Fibroblast of the aortic adventitia (primary cell): ENCODE data around the gene CA10. TPM values are rescaled to one million over a fixed set of nuclear protein-coding genes. Genes with fewer than 3 reads are reported as not detected.

Experiments used
- DNase-seq: peaks from one replicate; pipeline ENCODE4 v3.0.0-alpha.2; 2010; ENCODE audit warnings: low read depth
- H3K4me3 ChIP-seq: 2 replicates; pipeline ENCODE4 v1.5.1; 2011; ENCODE audit warnings: low read depth, mild to moderate bottlenecking, control low read depth, low read length, moderate library complexity
- total RNA-seq: library from RNA; depleted of rRNA; stranded (reverse); fragments of >200 nt; gene quantifications from 2 replicates; pipeline ENCODE4 v1.2.3, GENCODE V29; 2012; ENCODE audit warnings: low replicate concordance
- TF ChIP-seq, protein P1 (sequence below): IDR thresholded peaks from 2 replicates; pipeline ENCODE4 v1.5.1; 2011; ENCODE audit warnings: mild to moderate bottlenecking, low read length, control low read depth, inconsistent platforms; ENCODE audit not compliant: insufficient read depth

Gene CA10
- total RNA-seq, 1 donor = not detected

DNA sequence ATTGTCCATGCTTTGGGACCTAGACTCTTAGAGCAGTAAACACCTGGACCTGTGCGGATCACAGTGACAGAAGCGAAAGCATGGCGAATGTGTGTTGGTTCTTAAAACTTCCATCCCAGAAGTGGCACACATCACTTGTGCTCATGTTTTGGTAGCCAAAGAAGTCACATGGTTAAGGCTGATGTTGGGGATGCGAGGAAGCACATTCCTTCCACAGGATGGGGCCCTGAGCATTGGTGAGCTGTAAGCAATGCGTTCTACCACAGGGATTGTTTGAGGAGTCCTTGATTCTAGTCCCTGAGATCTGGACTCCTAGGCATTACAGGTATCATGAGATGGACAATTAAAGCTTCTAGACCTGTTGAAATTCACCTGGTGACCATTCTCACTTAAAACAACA is 522.2 kb downstream of the CA10 start:
- no peak for DNase-seq
- no peak overlapping the region for H3K4me3 ChIP-seq
- TF ChIP-seq, protein P1, sequence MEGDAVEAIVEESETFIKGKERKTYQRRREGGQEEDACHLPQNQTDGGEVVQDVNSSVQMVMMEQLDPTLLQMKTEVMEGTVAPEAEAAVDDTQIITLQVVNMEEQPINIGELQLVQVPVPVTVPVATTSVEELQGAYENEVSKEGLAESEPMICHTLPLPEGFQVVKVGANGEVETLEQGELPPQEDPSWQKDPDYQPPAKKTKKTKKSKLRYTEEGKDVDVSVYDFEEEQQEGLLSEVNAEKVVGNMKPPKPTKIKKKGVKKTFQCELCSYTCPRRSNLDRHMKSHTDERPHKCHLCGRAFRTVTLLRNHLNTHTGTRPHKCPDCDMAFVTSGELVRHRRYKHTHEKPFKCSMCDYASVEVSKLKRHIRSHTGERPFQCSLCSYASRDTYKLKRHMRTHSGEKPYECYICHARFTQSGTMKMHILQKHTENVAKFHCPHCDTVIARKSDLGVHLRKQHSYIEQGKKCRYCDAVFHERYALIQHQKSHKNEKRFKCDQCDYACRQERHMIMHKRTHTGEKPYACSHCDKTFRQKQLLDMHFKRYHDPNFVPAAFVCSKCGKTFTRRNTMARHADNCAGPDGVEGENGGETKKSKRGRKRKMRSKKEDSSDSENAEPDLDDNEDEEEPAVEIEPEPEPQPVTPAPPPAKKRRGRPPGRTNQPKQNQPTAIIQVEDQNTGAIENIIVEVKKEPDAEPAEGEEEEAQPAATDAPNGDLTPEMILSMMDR = no peak

DNA sequence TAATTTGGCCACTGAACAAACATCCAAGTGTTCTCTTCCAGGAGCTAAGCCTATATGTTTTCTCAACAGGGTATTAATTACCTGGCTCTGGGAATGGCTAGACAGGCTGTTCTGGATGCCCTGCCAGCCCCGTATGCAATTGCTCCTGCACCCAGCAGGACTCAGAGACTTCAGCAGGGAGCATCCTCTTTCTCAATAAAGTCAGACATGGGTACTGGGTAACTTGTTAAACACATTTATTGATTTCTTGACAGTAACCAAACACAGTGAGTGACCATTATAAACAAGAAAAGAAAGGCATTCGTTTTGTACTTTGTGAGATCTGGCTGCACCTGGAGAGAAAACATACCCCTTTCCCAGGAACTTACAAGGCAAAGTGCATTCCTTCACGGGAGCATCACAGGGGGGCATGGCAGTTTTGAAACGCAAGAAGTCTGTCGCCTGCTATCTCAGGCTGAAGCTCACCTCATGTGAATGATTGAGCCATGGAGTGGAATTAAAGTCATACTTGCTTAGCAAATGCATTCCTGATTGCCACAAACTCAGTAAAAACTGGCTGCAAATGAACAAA is 528.3 kb downstream of the CA10 start:
- TF ChIP-seq, protein P1 = no peak
- no peak overlapping the region for H3K4me3 ChIP-seq
- no peak for DNase-seq

- TF ChIP-seq, protein P1 = no peak
- no peak overlapping the region for H3K4me3 ChIP-seq
- no peak for DNase-seq
Observed at GRCh38 chr17:51629232-51629631, 529.3 kb downstream of the CA10 start.

GRCh38 chr17:51627779-51628178 is 530.7 kb downstream of the CA10 start:
- no peak overlapping the region for H3K4me3 ChIP-seq
- TF ChIP-seq, protein P1 = no peak
- no peak for DNase-seq

DNA sequence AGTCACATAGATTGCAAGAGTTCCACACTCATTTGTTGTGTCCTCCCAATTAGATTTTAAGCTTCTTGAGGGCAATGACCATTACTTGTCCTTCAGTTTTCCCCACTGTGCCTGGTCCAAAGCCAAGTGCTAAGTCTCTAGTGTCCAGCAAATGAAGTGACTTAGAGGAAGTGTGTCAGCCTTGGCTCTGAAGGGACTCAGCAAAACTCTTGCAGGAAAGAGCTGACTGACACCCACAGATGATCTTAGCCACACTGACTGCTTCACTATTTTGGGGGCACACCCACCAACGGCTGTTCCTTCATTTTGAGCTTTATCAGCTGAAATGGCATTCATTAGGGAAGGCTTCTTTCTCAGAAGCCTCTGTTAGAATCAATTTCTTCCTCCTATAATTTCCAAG is 540.0 kb downstream of the CA10 start:
- no peak overlapping the region for H3K4me3 ChIP-seq
- DNase-seq = no peak
- TF ChIP-seq, protein P1 = no peak

- no peak overlapping the region for H3K4me3 ChIP-seq
- TF ChIP-seq, protein P1 = no peak
- DNase-seq = no peak
Observed at GRCh38 chr17:51617986-51618385, 540.5 kb downstream of the CA10 start.

- no peak overlapping the region for H3K4me3 ChIP-seq
- no peak for DNase-seq
- TF ChIP-seq, protein P1 = no peak
Observed at GRCh38 chr17:51613255-51613654, 545.3 kb downstream of the CA10 start.
